Measurements from ENCODE around the gene GCG.
A peak's percentile ranks its signal among the peaks of the same experiment; 100 is the strongest.

Gene GCG

GRCh38 chr2:162152147-162152546 lies at the start of gene GCG:
Gene GCG, minus strand, starts transcription at chr2:162152247. Its CDS starts 3,069 bp downstream, at chr2:162149178.
- DNase-seq (ENCODE audit: low spot score): no peak

GRCh38 chr2:162200636-162201035 lies 48.6 kb upstream of the GCG start:
- DNase-seq (ENCODE audit: low spot score): no peak

DNA sequence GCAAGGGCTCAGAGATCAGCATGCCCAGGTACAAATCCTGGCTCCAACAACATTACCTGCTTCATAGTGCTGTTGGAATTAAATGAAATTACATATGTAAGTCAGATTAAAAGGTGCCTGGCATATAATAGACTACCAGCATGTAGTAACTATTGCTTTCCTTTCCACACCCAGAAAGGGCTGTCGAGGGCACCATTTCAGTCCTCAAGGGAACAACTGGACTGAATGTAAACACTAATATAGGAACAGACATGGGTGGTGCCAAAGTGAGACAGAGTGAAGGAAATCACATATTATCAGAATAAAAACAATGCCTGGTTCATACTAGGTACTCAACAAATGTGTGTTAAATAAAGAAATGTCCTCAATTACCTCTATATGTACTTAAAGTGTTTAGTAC lies 47.9 kb upstream of the GCG start:
- DNase-seq (ENCODE audit: low spot score): no peak

DNA sequence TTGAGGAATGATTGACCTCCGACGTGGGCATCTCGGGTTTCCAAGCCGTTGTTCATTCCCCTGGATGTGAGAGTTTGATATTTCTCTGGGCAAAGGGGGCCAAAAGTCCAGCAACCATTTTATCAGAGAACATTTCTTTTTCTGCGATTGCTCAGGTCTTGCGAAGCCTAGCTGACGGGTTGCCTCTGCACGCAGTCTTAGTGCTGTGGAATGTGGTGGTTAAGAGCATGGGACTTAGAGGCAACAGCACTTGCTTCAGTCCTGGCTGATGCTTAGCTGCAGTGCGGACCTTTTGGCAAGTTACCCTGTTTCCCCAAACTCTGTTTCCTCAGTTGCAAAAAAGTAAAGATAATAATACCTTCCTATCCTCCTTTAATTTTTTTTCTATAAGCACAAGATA lies 46.2 kb upstream of the GCG start:
- DNase-seq (ENCODE audit: low spot score): no peak

GRCh38 chr2:162197069-162197825 lies 45.2 kb upstream of the GCG start:
- no peak for DNase-seq (ENCODE audit: low spot score)

DNA sequence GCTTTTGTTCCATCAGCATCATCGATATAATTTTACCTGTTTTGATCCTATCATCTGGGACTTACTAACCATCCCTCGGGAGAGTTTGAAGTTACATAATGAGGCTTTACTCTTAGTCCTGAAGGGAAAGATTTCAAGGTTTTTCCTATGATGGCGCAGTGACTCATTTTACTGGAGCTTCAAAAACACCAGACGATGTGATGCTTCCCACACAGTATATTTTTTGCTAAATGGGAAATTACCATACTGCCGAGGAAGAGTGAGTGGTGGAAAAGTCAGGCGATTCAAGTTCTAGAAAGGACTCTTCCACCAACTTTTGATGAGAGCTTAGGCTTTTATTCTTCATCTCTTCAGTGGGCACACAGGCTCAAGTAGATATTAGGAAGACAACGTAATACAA lies 44.6 kb upstream of the GCG start:
- no peak for DNase-seq (ENCODE audit: low spot score)

DNA sequence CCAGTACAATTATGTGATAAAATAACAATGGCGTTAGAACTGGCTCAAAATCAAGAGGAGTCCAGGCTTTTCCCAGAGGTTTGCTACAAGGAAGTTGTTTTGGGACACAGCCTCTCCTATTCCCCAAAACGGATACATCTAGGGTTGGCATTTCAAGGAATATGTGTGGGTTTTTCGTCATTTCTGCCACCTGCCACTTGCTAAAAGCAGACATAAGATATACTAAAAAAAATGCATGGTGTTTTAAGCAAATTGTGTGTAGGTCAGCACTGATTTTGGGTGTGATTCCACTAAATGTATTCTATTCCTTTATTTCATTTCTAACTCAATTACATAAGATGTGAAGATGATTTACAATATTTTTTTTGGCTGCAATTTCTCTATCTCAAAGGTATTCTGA lies 36.4 kb upstream of the GCG start:
- no peak for DNase-seq (ENCODE audit: low spot score)

DNA sequence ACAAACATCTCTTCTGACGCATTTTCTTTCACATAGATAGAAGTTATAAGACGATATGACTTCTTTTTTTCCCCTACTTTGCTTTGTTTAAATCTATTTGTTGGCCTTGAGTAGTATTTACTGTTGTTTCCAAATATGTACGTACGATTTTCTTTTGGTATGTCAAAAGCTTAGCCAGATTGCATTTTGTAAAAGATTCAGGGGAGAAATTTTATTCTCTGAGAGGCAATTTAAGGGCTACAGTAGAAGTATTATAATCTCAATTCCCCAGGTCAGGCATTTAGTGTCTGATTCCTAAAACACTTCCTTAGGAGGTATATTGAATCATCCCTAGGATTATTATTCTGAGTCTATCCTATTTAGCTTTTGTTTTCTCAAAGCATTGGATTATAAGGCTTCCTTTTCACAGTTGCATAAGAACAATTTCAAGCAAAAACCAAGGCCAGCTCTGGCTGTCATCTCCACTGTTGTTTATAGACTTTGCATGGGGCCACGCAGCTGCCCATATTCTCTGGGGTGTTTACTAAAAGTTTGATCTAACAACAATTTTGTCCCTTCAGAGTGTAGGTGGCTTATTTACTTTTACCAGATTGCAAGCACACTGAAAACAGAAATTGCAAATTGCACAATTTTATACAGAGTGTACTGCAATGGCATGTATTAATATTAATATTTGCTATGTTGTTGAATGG lies 33.6 kb upstream of the GCG start:
- DNase-seq (ENCODE audit: low spot score): no peak

GRCh38 chr2:162184821-162185450 lies 32.9 kb upstream of the GCG start:
- DNase-seq (ENCODE audit: low spot score): no peak

- no peak for DNase-seq (ENCODE audit: low spot score)
Measured at GRCh38 chr2:162184359-162184758, 32.3 kb upstream of the GCG start.

DNA sequence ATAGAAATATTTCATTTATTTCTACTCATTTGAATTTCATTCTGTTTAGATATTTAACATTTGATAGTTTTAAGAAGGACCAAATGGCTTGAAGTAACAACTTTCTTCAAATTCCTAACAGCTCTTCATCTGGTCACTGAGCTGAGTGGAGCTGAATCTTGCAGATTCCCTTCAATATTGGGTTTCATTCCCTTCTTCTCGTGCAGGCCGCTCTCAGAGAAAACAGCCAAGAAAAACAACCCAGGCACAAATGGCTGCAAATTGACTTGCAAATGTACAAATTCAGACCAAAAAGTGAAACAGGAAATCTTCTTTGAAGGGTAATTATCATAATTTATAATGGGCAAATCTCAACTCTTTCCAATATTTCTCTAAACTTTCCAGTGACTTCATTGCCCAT lies 30.3 kb upstream of the GCG start:
- no peak for DNase-seq (ENCODE audit: low spot score)

DNA sequence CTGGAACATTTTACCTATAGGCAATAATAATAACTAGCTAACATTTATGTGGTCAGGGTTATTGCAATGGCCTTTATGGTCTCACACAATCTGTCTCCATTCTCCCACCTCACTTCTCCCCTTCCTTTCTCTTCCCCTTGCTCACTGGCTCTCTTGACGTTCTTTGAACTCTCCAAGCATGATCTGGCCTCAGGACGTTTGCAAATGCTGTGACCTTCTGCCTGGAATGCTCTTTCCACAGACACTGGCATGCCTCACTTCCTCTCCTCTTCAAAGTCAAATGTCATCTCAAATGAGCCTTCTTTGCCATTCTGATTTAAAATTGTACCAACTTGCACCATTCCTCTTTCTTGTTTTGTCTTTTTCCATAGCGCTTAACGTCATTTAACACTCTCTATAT lies 25.3 kb upstream of the GCG start:
- DNase-seq (ENCODE audit: low spot score): no peak

GRCh38 chr2:162175714-162176113 lies 23.7 kb upstream of the GCG start:
- DNase-seq (ENCODE audit: low spot score): no peak

DNA sequence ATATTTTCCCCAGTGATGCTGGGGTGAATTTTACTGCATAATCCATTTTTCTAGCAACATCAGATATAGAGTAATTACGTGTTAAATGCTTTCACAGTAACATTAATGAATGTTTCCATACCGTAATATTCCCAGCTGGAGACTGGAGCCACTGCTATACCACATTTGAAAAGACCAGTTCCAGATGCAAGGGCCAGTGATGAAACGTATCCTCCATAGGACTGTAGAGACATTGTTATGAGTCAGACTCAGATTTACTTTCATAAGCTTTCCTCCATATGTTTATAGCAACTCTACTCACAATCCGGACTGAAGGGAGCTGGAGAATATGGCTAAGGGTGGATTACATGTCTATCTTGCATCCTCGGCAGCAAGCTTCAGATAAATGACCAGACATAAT lies 22.7 kb upstream of the GCG start:
- DNase-seq (ENCODE audit: low spot score): no peak

DNA sequence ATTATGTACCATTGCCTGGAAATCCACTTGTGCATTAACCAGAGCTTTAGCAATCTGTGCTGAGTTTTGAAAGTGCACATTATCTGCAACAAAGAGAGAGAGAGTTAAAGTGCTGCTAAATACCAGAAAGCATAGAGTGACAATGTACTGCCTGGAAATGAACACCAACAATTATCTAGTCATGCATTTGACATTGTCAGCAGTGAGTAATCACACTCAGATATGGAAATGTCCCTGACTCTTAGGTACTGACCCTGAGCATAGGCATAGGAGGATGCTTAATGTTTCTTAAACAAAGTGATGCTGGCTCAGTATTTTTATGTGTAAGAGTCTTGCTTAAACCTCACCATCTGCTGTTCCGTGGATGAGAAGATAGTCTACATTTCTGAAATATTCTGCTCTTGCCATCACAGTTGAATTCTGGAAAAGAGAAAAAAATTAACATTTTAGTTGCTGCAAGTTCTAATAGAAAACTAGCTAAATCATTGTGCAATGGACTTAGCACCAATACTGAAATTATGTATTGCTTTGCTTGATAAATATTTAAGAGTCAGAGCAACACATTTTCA lies 20.8 kb upstream of the GCG start:
- DNase-seq (ENCODE audit: low spot score): no peak

DNA sequence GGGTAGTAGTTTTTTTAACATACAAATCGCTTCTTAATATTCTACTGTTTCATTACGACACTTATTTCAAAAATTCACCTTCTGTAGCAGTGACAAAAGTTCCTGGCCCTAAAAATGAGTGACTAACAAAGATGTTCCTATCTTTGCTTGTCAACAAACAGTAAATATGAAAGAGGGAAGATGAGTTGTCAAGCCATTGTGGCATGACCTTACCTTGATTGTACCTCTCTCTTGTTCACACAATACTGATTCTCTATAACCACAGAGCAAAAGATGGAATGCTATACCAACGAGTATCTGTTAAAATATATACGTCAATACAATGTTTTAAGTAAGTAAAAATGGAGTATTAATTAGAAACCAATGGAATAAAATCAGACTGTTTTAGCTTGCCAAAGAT lies 14.7 kb upstream of the GCG start:
- DNase-seq (ENCODE audit: low spot score): no peak

- no peak for DNase-seq (ENCODE audit: low spot score)
Measured at GRCh38 chr2:162166174-162166573, 14.1 kb upstream of the GCG start.

DNA sequence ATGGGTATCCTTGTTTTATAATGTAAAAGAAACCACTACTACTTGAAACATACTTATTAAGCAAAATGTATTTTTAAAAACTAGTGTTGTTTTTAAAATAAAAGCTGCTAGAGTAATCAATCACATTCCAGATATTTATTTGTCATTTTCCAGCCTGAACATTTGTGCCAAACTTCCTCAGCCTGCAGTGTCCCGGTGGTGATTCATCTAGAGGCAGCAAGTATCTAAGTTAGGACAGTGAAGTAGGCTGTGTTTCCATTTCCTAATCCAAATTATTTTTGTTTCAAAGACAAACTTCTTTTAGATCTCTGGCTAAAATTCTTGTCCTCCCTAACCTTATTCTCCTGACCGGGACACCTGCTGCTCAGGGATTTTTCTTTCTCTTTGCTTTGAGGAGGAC lies 12.8 kb upstream of the GCG start:
- DNase-seq (ENCODE audit: low spot score): no peak

GRCh38 chr2:162159446-162159845 lies 7.4 kb upstream of the GCG start:
- DNase-seq (ENCODE audit: low spot score): no peak

- DNase-seq (ENCODE audit: low spot score): no peak
Measured at GRCh38 chr2:162156149-162156548, 4.1 kb upstream of the GCG start.

DNA sequence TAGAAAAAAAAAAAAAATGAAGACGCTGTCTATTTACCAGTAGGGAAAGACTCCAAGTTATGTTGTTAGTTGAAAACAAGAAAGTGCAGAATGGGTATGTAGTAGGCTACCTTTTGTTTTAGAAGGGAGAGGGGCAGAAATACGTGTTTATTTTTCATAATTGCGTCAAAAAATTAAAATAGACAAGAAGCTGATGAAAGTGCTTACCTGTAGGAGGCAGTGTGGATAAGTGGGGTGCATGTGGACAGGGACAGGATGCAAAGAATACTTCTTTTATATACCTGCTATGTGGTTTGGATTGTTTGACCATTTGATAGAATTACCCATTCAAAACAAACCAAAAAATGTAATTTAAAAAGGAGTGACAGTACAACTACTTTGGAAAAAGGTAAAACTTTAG lies 3.0 kb upstream of the GCG start:
- peak; percentile 9 for DNase-seq (ENCODE audit: low spot score)

GRCh38 chr2:162153608-162154224 lies 1.7 kb upstream of the GCG start:
- DNase-seq (ENCODE audit: low spot score): peak; percentile 87

DNA sequence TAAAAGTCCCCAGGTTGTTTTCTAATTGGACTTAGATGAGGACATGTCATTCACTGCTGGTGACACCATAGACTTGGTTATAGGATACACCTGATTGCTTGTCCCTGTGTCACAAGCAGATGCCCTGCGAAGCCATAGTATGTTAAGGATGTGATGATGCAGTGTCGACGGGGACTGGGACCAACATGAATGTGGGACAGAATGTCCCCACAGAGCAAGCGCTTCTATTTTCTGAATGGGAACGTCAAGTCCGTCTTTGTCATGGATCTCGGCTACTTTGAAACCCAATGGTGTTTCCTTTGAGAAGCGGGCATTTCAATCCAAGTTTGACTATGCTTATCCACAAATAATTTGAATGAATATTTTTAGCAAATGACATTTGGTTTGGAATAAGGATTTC lies 2.1 kb downstream of the GCG start:
- no peak for DNase-seq (ENCODE audit: low spot score)
